ENCODE measurements around the gene PTPRO.

DNA sequence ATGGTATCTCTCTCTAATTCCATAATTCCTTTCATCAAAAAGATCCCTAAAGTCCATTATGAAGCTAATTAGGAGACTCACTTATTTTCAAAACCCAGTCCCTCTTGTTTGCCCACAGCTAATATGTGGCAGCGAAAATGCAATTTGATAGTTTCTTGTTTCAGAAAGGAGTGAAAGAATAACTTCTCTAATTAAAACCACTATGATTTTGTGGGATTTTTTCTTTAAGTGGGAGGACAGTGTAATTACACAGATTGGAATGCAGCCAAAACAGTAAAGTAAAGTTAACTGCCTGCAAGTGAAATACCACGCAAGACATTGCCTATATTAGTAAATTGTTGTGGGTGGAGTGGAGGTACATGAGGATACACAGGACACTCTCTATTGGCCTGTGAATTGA lies 50.0 kb downstream of the PTPRO start:
- TF ChIP-seq, protein P1, sequence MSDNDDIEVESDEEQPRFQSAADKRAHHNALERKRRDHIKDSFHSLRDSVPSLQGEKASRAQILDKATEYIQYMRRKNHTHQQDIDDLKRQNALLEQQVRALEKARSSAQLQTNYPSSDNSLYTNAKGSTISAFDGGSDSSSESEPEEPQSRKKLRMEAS (IDR thresholded peaks at IDR 0.05; ENCODE audit: low read depth), result no peak
- no peak for TF ChIP-seq EP300 (IDR thresholded peaks at IDR 0.05; ENCODE audit: borderline replicate concordance in 1 of 2, low read depth in 1 of 2, low read length in 1 of 2)

Measured in SK-N-SH (cell line).